GM18517 (cell line): ENCODE measurements around the gene ULK4.

Experiments
- ATAC-seq: cut with Tn5 transposase; IDR thresholded peaks from one replicate; pipeline ENCODE4 v1.9.1; 2021; ENCODE audit warnings: mild to moderate bottlenecking, moderate library complexity; ENCODE audit not compliant: unreplicated experiment

Gene ULK4

DNA sequence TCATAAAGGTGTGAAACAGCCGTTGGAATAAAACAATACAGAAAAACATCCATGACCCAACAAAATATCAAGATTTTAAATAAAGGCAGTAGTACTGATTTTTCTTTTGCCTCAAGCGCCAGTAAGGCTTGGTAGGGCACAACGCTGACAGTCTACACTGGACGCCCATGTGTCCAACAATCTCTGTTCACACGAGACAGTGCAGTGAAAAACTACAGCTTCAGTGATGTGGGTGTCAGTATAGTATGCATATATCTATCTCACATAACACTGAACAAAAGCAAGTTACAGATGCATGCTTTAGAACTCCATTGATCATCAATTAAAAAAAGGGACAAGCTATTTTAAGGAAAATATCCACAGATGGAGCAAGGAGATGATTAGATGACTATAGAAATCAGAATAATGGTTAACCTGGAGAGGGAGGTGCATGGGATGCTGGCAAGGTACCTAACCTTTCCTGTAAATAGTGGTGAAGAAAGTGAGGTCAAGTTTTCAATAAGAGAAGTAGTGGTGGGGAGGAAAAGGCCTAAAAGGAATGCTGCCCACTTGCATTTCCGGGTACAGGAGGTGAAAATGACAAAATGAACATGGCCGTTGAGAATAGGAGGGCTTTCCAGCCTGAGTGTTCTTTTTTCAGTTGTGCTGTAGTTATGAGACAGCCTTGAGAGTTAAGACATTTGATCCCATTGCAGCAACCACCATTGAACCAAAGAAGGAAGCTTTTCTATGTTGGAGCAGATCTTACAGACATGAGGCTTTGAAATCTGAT is 719.9 kb downstream of the ULK4 start:
- no peak for ATAC-seq

DNA sequence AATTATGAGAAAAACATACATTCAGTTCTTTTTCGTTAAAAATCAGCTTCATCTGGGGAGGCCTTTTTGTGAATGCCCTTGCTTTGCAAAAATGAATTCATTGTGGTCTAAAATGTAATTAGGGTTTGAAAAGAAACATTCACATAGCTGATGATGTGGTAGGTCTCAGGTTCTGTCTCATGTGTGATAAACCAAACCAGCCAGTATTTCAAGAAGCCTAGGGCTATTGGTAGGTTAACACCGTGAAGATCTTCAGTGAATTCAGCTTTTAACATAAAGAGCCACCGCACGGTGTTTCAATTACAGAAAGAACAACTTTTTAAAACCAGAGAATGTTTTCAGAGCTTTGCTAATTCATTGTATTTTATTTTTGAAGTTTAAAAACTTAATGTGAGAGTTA is 720.7 kb downstream of the ULK4 start:
- no peak for ATAC-seq

DNA sequence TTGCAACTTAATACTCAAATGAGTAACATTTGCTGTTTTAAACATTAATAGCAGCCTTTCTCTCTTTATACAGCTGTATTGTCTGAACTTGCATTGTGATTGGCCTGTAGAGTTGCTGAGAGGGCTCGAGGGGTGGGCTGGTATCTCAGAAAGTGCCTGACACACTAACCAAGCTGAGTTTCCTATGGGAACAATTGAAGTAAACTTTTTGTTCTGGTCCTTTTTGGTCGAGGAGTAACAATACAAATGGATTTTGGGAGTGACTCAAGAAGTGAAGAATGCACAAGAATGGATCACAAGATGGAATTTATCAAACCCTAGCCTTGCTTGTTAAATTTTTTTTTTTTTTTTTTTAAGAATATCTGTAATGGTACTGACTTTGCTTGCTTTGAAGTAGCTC is 722.3 kb downstream of the ULK4 start:
- ATAC-seq, result no peak

DNA sequence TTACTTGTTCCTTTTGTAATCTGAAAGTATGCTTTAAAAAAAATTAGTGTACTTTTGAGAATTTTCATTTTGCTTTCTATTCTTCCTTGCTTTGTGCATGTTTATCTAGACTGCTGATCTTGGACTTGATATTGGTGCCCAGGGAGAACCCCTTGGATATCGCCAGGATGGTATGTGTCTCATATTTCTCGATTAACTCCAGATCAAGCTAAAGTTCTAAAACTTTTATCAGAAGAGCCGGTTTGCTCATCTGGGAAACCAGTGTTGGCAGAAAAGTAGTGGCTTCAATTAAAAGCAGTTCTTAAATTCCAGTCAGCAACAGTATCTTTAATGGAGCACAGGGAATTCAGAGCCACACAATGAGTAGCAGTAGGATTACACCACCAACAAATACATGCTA is 724.0 kb downstream of the ULK4 start:
- no peak for ATAC-seq

DNA sequence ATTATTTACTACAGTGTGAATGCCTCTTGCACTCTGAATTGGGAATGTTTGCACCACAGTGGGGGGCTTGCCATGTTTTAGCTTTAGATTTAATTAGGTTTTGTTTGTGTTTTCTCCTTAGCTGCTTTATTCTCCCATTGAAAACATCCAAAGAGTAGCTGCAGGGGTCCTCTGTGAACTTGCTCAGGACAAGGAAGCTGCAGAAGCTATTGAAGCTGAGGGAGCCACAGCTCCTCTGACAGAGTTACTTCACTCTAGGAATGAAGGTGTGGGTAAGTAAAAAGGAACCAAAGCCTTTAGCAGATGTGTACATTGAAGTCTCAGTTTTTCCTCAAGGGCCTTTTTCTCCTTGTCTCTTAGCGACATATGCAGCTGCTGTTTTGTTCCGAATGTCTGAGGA is 725.7 kb downstream of the ULK4 start:
- ATAC-seq, result no peak

DNA sequence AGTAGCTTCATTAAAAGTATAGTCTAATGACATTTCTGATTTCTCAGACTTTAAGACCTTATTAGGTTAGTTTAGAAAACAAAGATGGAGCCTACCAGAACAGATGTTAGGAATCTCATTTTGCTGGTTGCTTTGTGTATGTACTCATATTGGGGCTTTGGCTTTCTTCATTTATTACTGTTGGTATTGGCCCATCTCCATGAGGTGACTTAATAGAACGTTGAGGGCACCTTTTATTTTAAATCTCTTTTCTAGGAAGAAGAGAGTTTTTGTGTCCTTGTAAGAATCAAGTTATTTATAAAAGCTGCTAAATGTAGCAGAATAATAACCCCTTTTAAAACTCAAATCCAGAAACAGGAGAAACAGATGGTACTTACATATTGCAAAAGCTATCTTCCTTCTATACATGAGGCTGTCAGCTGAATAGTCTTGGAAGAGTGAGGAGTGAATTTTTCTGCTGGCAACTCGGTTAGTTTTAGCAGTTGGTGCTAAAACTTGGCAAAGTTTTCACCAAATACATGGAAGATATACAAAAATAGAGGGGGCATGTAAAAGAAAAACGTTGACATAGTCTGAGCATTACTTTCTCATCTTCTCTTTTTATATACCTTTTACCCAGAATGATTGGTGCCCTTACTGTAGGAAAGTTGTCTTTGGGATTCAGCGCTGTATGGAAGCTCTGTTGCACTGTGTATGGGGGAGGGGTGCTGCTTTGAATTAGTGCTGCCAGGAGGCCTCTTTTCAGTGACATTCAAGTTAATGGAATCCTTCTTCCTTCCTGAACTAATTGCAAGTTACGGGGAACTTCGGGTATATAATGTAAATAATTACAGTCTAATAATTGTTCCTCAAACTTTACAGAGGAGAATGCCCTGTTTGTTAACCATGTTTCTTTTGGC is 726.8 kb downstream of the ULK4 start:
- ATAC-seq, result no peak

DNA sequence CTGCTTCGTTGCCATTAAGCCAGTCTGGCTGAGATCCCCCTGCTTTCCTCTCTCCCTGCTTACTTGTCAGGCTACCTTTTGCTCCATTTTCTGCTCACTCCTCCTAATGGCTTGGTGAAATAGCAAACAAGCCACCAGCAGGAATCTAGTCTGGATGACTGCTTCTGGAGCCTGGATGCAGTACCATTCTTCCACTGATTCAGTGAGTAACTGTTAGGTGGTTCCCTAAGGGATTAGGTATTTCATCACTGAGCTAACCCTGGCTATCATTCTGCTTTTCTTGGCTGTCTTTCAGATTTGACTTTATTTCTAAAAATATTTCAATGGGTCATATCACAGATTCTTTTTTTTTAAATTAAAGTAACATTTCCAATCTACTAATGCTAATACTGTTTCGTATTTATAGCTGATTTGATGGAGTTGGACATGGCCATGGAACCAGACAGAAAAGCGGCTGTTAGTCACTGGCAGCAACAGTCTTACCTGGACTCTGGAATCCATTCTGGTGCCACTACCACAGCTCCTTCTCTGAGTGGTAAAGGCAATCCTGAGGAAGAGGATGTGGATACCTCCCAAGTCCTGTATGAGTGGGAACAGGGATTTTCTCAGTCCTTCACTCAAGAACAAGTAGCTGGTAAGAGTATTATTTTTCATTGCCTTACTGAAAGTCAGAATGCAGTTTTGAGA is 737.6 kb downstream of the ULK4 start:
- no peak for ATAC-seq

DNA sequence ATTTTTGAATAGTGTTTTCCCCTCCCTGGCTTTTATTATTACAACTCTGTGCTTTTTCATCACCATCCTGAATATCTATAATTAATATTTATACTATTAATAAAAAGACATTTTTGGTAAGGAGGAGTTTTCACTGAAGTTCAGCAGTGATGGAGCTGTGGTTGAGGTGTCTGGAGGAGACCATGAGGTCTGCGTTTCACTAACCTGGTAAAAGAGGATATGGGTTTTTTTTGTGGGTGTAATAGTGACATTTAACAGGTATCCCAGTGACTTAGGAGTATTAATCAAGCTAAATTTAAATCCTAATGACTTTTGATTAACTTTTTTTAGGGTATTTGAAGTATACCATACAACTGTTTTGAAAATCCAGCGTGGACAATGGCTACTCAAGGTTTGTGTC is 738.2 kb downstream of the ULK4 start:
- no peak for ATAC-seq

DNA sequence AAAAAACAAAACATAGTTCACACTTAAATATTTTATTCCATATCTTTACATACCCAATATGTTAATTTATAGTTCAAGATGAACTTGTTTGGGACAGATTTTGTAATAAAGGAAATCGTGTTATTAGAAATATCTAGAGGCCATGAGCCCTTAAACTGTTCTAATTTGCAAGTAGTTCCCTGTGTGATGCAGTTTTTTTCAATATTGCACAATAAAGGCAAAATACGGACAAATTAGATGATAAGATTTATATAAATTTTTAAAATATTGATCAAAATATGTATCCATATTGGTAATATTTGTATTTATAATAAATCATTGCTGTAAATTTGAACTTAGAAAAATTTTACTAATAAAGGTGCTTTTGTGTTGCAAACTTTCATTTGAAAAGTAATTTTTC is 738.8 kb downstream of the ULK4 start:
- ATAC-seq, result no peak

DNA sequence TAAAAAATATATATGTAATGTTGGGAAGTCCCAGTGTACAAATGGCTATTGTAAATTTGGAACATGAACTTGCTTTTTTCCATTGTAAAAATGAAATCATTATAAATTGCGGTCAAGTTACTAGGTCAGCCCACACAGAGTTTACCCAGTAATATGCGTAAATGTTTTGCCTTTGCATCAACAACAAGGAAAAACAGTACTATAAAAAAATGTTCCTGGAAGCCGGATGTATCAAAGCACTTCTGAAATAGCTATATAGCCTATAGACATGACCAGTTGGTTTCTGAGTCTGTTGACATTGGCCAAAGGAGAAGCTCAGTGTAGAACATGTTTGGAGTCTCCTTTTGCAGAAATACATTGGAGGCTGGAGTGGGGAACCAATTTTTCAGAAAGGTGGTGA is 739.4 kb downstream of the ULK4 start:
- ATAC-seq, result no peak

DNA sequence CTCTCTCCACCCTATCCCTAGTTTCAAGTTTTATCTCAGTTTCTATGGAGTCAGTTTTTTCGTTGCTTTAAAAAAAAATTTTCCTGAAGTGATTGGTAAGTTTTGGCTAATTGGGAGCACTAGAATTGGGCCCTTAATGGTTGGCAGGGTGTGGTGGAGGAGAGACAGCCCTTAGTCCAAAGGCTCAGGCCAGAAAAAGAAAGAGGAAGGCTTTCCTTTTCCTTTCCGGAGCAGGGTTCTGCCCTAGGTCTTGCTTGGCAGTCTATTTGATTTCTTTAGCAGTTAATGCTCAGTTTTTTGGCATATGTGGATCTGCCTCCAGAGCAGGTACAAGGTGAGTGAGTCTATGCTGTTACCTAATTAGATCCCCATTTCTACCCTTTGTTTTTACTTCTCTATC is 739.9 kb downstream of the ULK4 start:
- ATAC-seq, result no peak

DNA sequence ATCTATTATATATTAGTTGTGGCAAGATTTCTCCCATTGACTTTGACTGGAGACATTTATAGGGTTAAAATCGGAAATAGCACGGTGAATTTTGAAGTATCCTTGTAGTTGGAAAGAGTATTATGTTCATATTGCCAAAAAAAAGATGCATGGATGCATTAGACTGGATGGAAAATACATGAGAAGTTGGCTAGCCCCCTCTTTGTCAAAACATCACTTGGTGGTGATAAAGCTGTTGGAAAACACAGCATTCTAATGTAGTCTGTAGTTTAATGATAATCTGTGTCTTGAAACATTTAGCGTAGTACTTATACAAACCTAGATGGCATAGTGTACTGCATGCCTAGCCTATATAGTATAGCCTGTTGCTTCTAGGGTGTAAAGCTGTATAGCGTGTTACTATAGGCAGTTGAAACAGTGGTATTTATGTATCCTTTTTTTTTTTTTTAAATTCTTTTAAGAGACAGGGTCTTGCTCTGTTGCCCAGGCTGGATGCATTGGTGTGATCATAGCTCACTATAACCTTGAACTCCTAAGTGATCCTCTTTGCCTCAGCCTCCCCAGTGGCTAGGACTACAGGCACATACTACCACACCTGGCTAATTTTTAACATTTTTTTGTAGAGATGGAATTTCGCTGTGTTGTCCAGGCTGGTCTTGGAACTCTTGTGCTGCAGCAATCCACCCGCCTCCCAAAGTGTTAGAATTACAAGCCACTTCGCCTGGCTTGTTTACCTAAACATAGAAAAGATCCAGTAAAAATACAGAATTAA is 740.8 kb downstream of the ULK4 start:
- no peak for ATAC-seq

DNA sequence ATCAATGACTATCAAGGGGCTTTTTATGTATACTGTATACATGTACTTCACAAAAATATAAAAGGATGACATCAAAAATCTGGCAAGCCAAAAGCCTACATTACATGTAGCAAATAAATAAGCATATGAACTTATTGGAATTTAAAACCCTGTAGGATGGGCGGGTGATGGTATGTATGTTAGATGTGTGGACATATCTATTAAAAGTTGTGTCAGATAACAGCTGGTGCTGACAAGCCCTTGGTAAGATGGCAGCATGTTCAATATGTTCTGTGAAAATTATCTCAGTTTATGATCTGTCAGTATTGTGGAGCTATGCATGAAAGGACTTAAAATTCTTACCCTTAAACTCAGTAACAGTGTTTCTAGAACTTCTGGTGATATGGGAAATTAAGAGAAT is 742.5 kb downstream of the ULK4 start:
- ATAC-seq, result no peak

DNA sequence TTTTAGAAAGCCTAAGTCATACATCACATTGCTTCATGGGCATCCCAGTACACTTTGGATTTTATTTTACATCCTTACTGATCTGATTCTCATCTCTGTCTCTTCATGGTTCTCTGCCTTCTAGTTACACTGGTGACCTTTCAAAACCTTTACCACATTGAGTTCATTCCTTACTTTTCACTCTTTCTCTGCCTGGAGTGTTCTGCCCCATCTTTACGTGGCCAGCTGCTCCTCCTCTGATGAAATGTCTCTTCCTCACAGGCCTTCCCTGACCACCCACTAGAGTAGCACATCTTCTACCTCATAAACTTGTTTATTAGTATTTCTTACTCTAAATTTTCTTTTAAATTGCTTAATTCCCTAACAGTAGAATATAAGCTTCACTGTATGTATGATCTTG is 744.9 kb downstream of the ULK4 start:
- ATAC-seq, result no peak

DNA sequence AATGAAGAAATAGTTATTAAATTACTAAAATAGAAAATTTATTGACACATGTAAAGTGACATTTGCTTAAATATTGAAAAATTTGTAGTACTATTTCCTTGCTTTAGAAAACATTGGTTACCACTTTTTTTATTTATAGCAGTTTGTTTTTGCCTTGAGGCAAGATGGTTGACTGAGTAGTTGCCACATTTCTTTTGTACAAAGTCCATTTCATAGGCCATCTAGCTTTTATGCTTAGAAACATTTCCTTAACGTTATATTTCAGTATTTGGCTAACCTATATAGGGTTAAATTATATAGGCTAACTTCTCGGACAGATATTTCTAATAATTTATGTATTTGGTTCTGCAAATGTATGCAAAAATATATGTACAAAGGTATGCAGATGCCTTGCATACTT is 745.5 kb downstream of the ULK4 start:
- ATAC-seq, result no peak

DNA sequence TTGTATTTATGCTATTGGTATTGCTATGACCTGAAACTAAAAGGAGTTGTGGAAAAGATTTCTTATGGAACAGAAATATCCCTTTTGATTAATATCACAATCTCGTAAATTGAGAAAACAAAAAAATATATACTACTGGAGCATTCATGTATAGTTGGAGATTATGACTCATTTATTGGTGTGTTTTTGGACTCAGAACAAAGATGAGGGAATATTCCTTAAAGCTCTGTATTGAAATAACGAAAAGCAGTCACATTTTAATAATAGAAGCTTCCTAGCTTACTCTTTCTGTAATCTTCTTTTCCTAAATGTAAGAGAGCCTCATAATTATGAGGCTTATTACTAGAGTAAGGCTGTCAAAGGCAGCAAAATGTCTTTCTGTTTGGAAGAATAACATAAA is 748.3 kb downstream of the ULK4 start:
- no peak for ATAC-seq

DNA sequence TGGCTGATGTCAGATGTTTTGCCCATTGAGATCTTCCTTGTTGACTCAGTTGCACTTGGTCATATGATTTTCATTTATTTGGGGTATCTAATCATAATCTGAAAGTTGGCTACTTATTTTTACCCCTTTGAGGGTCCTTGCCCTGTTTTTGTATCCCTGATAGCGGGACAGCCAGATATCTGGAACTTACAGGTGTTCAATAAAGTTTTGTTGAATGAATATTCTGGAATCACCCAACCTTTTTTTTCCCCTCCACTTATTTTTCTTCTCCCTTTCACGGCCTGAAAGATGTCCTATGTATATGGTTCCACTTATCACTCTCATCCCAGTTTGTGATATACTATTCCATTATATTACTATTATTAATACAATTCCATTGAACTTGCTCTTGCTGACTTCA is 749.8 kb downstream of the ULK4 start:
- ATAC-seq, result no peak

DNA sequence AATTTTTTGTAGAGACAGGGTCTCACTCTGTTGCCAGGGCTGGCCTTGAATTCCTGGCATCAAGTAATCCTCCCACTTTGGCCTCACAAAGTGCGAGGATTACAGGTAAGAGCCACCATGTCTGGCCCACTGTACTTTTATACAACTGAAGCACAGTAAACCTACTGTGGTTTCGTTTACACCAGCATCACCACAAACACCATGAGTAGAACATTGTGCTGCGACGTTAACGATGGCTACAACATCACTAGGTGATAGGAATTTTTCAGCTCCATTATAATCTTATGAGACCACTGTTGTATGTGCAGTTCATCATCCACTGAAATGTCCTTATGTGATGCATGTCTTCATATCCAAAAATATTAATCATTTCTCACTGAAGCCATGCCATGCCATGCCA is 750.9 kb downstream of the ULK4 start:
- no peak for ATAC-seq

DNA sequence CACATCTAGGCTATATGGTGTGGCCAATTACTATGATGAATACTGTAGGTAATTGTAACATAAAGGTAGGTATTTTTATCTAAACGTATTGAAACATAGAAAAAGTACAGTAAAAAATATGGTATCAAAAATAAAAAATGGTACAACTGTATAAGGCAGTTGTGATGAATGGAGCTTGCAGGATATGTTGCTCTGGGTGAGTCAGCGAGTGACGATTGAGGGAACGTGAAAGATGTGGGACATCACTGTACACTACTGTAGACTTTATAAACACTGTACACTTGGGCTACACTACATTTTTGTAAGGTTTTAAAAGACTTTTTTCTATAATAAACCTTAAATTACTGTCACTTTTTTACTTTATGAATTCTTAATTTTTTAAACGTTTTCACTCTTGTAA is 752.3 kb downstream of the ULK4 start:
- ATAC-seq, result no peak

DNA sequence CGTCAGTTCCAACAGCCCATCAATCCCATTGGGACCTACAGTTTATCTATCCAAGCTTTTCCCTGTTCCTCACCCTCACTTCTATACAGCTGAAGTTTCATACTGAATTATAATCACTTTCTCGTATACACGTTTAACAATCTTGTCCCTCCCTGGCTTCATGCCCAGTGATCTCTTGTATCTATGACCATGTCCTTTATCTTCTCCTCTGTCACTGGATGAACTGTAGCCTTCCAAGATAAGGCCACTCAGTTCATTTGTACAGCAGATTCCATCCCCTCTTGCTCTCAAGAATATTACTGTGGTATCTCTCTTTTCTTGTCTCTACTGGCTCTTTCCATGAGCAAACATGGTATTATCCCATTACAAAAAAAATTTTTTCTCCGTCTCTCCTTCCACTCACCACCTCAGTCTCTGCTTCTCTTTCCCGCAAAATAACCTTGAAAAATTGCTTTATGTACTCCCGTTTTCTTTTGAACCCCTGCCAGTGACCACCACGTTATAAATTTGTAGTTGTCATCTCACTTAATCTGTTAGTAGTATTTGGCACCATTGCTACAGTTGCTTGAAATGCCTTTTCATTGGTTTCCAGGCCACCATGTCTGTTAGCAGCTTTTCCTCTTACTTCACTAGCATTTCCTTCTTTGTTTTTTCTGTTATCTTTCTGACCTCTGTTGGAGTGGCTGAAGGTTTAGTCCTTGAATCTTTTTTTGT is 753.2 kb downstream of the ULK4 start:
- no peak for ATAC-seq
